HK-2 (cell line): ENCODE measurements around the gene TRIM26.

Source experiments
- DNase-seq: peaks from one replicate; pipeline ENCODE4 v3.0.0-alpha.2; 2018; ENCODE audit not compliant: unreplicated experiment

The TRIM26 gene

GRCh38 chr6:30207619-30208295, 5.4 kb downstream of the TRIM26 start:
- no peak for DNase-seq

DNA sequence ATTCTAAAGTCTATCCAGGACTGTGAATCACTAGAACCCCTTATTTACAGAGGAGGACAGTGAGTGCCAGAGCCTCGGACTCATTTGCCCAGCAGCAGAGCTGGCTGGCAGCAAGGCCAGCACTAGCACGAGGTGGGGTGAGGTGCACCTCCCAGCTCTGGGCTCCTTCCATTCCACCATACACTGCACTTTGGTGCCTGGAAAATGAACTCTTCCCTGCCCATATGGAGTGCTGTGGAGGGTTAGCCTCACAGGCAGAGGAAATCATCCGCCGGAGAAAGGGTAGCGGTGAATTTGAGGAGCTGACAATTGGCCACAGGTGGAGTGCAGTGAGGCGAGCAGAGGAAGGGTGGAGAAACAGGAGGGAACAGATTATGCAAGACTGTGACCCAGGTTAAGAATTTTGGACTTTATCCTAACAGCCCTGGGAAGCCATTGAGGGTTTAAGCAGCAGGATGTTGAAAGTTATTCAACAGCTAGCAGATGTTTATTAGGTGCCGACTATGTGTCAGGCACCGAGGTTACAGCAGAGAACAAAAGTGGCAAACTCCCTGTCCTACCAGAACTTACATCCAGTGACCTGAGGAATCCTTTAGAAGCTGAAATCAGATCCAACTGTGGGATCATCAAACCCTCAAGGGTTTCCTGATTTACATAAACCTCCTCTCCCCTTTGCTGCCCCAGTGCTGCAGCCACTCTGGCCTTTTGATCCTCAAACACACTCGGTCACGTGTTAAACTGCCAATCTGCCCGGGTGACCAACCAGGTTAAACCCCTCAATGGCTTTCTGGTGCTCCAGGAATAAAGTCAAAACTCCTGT, 6.2 kb downstream of the TRIM26 start:
- no peak for DNase-seq

- no peak for DNase-seq
These were observed 7.1 kb downstream of the TRIM26 start for GRCh38 chr6:30206152-30206551.

- DNase-seq: no peak
These were observed 9.1 kb downstream of the TRIM26 start for GRCh38 chr6:30204116-30204515.

- DNase-seq: no peak
These were observed 10.8 kb downstream of the TRIM26 start for GRCh38 chr6:30202366-30202765.

GRCh38 chr6:30200551-30201281, 12.5 kb downstream of the TRIM26 start:
- DNase-seq: no peak

GRCh38 chr6:30198166-30199084, 14.8 kb downstream of the TRIM26 start:
- DNase-seq: no peak

DNA sequence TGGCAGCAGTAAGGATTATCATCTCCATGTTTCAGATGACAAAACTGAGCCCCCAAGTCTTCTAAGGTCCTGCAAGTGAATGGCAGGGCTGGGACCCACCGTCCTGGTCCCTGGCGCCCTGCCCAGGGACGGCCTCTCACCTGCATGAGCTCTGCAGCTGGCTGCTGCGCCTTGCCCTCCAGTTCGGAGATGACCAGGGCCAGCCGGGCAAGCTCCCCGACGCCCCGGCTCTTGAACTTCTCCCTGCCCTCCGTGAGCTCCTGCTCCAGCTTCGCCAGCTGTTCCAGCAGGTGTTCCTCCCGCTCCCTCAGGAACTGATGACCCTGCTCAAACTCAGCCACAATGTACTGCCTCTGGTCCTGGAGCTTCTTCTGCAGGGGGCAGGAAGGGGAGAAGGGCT, 16.8 kb downstream of the TRIM26 start:
- no peak for DNase-seq

- no peak for DNase-seq
These were observed 17.3 kb downstream of the TRIM26 start for GRCh38 chr6:30195951-30196350.

DNA sequence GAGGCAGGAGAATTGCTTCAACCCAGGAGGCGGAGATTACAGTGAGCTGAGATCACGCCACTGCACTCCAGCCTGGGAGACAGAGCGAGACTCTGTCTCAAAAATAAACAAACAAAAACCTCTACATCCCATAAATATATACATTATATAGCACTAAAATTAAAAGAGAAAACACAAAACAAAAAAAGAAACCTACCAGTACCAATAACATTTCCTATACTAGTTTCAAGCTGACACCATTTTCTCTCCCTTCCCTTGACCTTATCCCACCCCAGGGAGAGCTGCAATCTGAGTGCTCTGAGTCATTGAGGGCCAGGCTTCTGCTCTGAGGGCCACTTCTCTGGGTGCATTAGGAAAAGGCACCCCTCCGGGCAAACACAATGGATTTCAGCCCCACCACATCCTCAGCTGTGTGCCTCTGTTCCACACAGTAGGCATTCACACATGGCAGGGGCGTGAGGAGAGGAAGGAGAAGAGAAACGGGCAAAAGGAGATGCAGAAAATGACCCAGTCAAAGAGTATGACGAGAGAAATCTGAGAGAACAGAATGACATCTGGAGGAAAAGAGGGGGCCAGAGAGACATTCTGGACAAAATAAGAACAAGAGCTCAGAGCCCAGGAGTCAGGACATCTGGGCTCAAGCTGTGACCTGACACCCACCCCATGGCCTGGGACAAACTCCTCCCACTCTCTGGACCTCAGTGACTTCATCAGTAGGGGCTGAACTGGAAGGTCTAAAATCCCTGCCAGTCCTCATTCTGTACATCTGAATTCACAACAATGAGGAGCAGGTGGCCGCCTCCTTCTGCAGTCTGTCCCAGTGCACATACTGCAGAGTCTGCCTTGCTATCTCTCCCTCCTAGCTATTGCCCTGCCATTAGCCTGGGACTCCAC, 18.2 kb downstream of the TRIM26 start:
- no peak for DNase-seq

GRCh38 chr6:30192076-30192475, 21.1 kb downstream of the TRIM26 start:
- DNase-seq: no peak

DNA sequence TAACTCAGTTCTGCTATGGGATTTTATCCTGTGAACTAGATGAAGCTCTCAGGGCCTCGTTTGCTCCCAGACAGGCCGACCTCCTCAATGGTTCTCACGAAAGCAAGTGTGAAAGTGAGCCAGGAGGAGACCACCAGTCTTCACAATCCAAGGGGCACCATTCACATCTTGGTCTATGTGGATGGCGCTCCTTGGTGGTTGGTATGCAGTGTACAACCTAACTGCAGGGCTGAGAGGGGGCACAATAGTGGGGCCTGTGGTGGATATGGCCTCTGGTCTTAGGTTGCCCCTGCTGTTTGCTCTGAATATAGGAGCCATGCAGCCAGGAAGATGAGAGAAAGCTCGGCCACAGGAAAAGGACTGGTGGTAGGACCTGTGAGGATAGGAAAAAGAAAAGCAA, 24.7 kb downstream of the TRIM26 start:
- DNase-seq: no peak

- DNase-seq: no peak
These were observed 27.2 kb downstream of the TRIM26 start for GRCh38 chr6:30185846-30186484.

GRCh38 chr6:30184417-30185031, 28.7 kb downstream of the TRIM26 start:
- no peak for DNase-seq

GRCh38 chr6:30180145-30180544, 33.1 kb downstream of the TRIM26 start:
- DNase-seq: no peak

GRCh38 chr6:30178837-30179236, 34.4 kb downstream of the TRIM26 start:
- no peak for DNase-seq

GRCh38 chr6:30175765-30176164, 37.4 kb downstream of the TRIM26 start:
- no peak for DNase-seq

DNA sequence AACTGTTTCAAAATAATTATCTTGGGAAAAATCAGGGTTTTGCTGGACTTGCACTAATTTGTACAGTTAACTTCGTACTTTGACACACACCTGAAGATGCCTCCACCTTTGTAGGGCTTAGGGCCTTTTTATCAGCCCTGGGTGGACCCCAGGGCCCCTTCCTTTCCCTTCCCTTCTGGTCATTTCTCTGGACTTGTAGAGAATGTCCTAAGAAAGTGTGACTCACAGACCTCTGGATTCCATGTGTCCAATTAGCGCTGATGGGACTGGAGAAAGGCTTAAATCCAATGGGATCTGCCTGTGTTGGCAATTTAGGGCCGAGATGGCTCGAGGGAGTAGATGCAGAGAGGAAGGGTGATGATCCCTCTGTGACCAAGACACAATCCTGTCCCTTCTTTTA, 40.5 kb downstream of the TRIM26 start:
- DNase-seq: no peak

- DNase-seq: no peak
These were observed 41.3 kb downstream of the TRIM26 start for GRCh38 chr6:30171677-30172471.
